GM21381 (cell line): Measurements from ENCODE around the gene WASHC4.

Source experiments
- ATAC-seq: cut with Tn5 transposase; IDR thresholded peaks from one replicate; pipeline ENCODE4 v1.9.1; 2021; ENCODE audit warnings: mild to moderate bottlenecking, moderate library complexity; ENCODE audit not compliant: unreplicated experiment

WASHC4 gene

GRCh38 chr12:105205322-105206048, 98.0 kb downstream of the WASHC4 start:
- no peak for ATAC-seq

- ATAC-seq = no peak
Observed at GRCh38 chr12:105206686-105207374, 99.3 kb downstream of the WASHC4 start.

GRCh38 chr12:105209091-105209490, 101.6 kb downstream of the WASHC4 start:
- no peak for ATAC-seq

GRCh38 chr12:105212438-105212837, 104.9 kb downstream of the WASHC4 start:
- no peak for ATAC-seq

GRCh38 chr12:105214148-105214547, 106.6 kb downstream of the WASHC4 start:
- no peak for ATAC-seq

- ATAC-seq = no peak
Observed at GRCh38 chr12:105214670-105215375, 107.3 kb downstream of the WASHC4 start.

GRCh38 chr12:105218434-105218833, 110.9 kb downstream of the WASHC4 start:
- no peak for ATAC-seq
